Measurements from ENCODE around the gene SCML1. TPM values are rescaled to one million over a fixed set of nuclear protein-coding genes. Genes with fewer than 3 reads are reported as not detected.
"Not testable (repeated sequence)": the region's sequence is repeated elsewhere in the genome, so short reads cannot be mapped to it uniquely, and the experiment has no call there.

The SCML1 gene
- total RNA-seq, 1 donor from 2014 or later = 6.3 TPM

GRCh38 chrX:17740137-17741122, 3.1 kb downstream of the SCML1 start:
- DNase-seq = no peak

GRCh38 chrX:17741123-17741511, 3.8 kb downstream of the SCML1 start:
- DNase-seq = no peak

GRCh38 chrX:17743913-17744312, 6.6 kb downstream of the SCML1 start:
- DNase-seq = no peak

- peak; percentile 26 for DNase-seq
Observed at GRCh38 chrX:17744896-17745523, 7.7 kb downstream of the SCML1 start.

- no peak for DNase-seq
Observed at GRCh38 chrX:17747692-17748091, 10.4 kb downstream of the SCML1 start.

GRCh38 chrX:17748684-17749083, 11.4 kb downstream of the SCML1 start:
- DNase-seq = no peak

- no peak for DNase-seq
Observed at GRCh38 chrX:17750436-17750835, 13.1 kb downstream of the SCML1 start.

GRCh38 chrX:17758382-17758781, 21.1 kb downstream of the SCML1 start:
- no peak for DNase-seq

GRCh38 chrX:17759990-17760389, 22.7 kb downstream of the SCML1 start:
- no peak for DNase-seq

GRCh38 chrX:17767734-17768133, 30.4 kb downstream of the SCML1 start:
- DNase-seq = no peak

- no peak for DNase-seq
Observed at GRCh38 chrX:17768997-17769396, 31.7 kb downstream of the SCML1 start.

- DNase-seq = no peak
Observed at GRCh38 chrX:17769701-17770269, 32.5 kb downstream of the SCML1 start.

GRCh38 chrX:17773221-17773876, 36.1 kb downstream of the SCML1 start:
- DNase-seq = no peak

GRCh38 chrX:17774053-17774452, 36.8 kb downstream of the SCML1 start:
- DNase-seq = no peak

GRCh38 chrX:17778997-17779396, 41.7 kb downstream of the SCML1 start:
- no peak for DNase-seq

GRCh38 chrX:17779434-17779833, 42.1 kb downstream of the SCML1 start:
- DNase-seq = no peak

GRCh38 chrX:17786554-17787347, 49.5 kb downstream of the SCML1 start:
- DNase-seq = not testable (repeated sequence)

GRCh38 chrX:17787557-17787956, 50.3 kb downstream of the SCML1 start:
- DNase-seq = no peak

- peak; percentile 56 for DNase-seq
Observed at GRCh38 chrX:17788439-17788838, 51.1 kb downstream of the SCML1 start.

- no peak for DNase-seq
Observed at GRCh38 chrX:17788956-17789562, 51.8 kb downstream of the SCML1 start.

- no peak for DNase-seq
Observed at GRCh38 chrX:17792826-17793225, 55.5 kb downstream of the SCML1 start.

- no peak for DNase-seq
Observed at GRCh38 chrX:17798921-17799320, 61.6 kb downstream of the SCML1 start.
